HK-2 (cell line): ENCODE results near the gene CORO1C.
"Not testable (repeated sequence)": the region's sequence is repeated elsewhere in the genome, so short reads cannot be mapped to it uniquely, and the experiment has no call there.

ENCODE experiments used
- DNase-seq: peaks from one replicate; pipeline ENCODE4 v3.0.0-alpha.2; 2018; ENCODE audit not compliant: unreplicated experiment

The CORO1C gene

GRCh38 chr12:108731105-108731865, at the start of gene CORO1C:
Gene CORO1C, minus strand, starts transcription at chr12:108731518. Its CDS starts 30,200 bp downstream, at chr12:108701318.
- DNase-seq, result peak; percentile 99

- no peak for DNase-seq
Observed at GRCh38 chr12:108779998-108780688, 48.8 kb upstream of the CORO1C start.

GRCh38 chr12:108778053-108778452, 46.7 kb upstream of the CORO1C start:
- no peak for DNase-seq

GRCh38 chr12:108777156-108777555, 45.8 kb upstream of the CORO1C start:
- no peak for DNase-seq

GRCh38 chr12:108773798-108774788, 42.8 kb upstream of the CORO1C start:
- peak; percentile 11 for DNase-seq

GRCh38 chr12:108772891-108773797, 41.8 kb upstream of the CORO1C start:
- DNase-seq, result no peak

GRCh38 chr12:108772247-108772646, 40.9 kb upstream of the CORO1C start:
- no peak for DNase-seq

- DNase-seq, result not testable (repeated sequence)
Observed at GRCh38 chr12:108771835-108772234, 40.5 kb upstream of the CORO1C start.

GRCh38 chr12:108770963-108771362, 39.6 kb upstream of the CORO1C start:
- no peak for DNase-seq

- DNase-seq, result no peak
Observed at GRCh38 chr12:108770269-108770829, 39.0 kb upstream of the CORO1C start.

- DNase-seq, result no peak
Observed at GRCh38 chr12:108768591-108769500, 37.5 kb upstream of the CORO1C start.

- DNase-seq, result no peak
Observed at GRCh38 chr12:108766294-108766693, 35.0 kb upstream of the CORO1C start.

- DNase-seq, result no peak
Observed at GRCh38 chr12:108765289-108765764, 34.0 kb upstream of the CORO1C start.

GRCh38 chr12:108764540-108765288, 33.4 kb upstream of the CORO1C start:
- no peak for DNase-seq

- no peak for DNase-seq
Observed at GRCh38 chr12:108761226-108761625, 29.9 kb upstream of the CORO1C start.

- no peak for DNase-seq
Observed at GRCh38 chr12:108759924-108760323, 28.6 kb upstream of the CORO1C start.

- DNase-seq, result no peak
Observed at GRCh38 chr12:108757856-108758255, 26.5 kb upstream of the CORO1C start.

- no peak for DNase-seq
Observed at GRCh38 chr12:108756421-108756820, 25.1 kb upstream of the CORO1C start.

GRCh38 chr12:108755481-108755880, 24.2 kb upstream of the CORO1C start:
- no peak for DNase-seq
